NB4 (cell line): ENCODE results near the gene PNPLA7.

Source experiments
- MYC ChIP-seq: IDR thresholded peaks from 2 replicates; pipeline ENCODE4 v1.6.1; 2011; ENCODE audit warnings: low read depth, low read length
- POLR2A ChIP-seq: IDR thresholded peaks from 2 replicates; pipeline ENCODE4 v1.6.1; 2011; ENCODE audit warnings: mild to moderate bottlenecking; ENCODE audit not compliant: insufficient read length; ENCODE audit errors: extremely low read depth
- TF ChIP-seq, protein P1 (sequence below): IDR thresholded peaks from one replicate; pipeline ENCODE4 v1.5.1; 2012; ENCODE audit warnings: low read depth, low read length
- TF ChIP-seq, protein P2 (sequence below): IDR thresholded peaks from 2 replicates; pipeline ENCODE4 v1.6.1; 2011; ENCODE audit warnings: low read depth, low read length

GRCh38 chr9:137564134-137564533, 13.9 kb upstream of the PNPLA7 start:
- TF ChIP-seq, protein P1, sequence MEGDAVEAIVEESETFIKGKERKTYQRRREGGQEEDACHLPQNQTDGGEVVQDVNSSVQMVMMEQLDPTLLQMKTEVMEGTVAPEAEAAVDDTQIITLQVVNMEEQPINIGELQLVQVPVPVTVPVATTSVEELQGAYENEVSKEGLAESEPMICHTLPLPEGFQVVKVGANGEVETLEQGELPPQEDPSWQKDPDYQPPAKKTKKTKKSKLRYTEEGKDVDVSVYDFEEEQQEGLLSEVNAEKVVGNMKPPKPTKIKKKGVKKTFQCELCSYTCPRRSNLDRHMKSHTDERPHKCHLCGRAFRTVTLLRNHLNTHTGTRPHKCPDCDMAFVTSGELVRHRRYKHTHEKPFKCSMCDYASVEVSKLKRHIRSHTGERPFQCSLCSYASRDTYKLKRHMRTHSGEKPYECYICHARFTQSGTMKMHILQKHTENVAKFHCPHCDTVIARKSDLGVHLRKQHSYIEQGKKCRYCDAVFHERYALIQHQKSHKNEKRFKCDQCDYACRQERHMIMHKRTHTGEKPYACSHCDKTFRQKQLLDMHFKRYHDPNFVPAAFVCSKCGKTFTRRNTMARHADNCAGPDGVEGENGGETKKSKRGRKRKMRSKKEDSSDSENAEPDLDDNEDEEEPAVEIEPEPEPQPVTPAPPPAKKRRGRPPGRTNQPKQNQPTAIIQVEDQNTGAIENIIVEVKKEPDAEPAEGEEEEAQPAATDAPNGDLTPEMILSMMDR: no peak
- TF ChIP-seq POLR2A (no peak), MYC (no peak)
- TF ChIP-seq, protein P2, sequence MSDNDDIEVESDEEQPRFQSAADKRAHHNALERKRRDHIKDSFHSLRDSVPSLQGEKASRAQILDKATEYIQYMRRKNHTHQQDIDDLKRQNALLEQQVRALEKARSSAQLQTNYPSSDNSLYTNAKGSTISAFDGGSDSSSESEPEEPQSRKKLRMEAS: no peak
